NCI-H2081 treated with DMSO at 0.1 percent for 48 hours (cell line): Measurements from ENCODE around the gene TRPM8.
"Not testable (repeated sequence)": the region's sequence is repeated elsewhere in the genome, so short reads cannot be mapped to it uniquely, and the experiment has no call there.

Source experiments
- DNase-seq: peaks from one replicate; lab custom pipeline; 2025; lab: John Stamatoyannopoulos, UW

Gene TRPM8

DNA sequence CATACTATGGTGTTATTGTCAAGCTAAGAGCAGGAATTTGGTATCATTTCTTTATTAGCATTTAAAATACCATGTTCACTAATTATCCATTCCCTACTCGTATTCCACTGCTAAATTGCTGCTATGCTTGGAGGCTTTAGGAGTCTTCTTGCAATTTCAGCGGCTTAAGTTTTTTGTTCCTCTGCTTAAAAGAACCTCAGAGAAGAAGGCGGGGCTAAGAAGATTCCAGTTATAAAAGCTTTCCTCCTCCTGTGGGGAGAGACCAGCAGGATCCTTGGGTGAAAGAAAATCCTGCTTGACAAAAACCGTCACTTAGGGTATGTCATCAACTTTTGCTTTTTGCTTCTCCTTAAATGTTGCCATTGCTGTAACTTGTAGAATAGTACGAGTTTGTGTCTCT, at the start of gene TRPM8:
TRPM8 (plus strand) TSS at position 258 of the 400 bp plus-strand sequence. CDS start 9,165 bp downstream, outside the sequence.
- DNase-seq = no peak

GRCh38 chr2:233867993-233868532, 49.1 kb upstream of the TRPM8 start, which contains the start of gene MSL3B:
MSL3B (minus strand) TSS chr2:233868386.
- peak; percentile 21 for DNase-seq

GRCh38 chr2:233871432-233871831, 45.7 kb upstream of the TRPM8 start:
- no peak for DNase-seq

- DNase-seq = not testable (repeated sequence)
Measured at GRCh38 chr2:233872125-233872524, 45.0 kb upstream of the TRPM8 start.

DNA sequence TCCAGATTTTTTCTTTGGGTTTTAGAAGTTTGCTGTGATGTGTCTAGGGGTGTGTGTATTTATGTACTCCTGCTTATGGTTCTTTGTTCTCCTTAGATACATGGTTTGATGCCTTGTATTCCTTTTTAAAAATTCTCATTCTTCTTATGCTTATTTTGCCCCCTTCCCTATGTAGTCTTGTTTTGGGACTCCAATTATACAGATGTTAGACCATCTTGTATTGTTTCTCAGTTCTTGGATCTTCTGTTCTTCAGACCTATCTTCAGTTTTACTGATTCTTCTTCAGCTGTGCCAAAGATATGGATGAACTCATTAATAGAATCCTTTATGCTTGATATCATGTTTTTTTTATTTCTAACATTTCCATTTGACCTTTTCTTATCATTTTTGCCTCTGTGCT, 34.8 kb upstream of the TRPM8 start:
- DNase-seq = no peak

- DNase-seq = no peak
Measured at GRCh38 chr2:233892793-233893192, 24.4 kb upstream of the TRPM8 start.

DNA sequence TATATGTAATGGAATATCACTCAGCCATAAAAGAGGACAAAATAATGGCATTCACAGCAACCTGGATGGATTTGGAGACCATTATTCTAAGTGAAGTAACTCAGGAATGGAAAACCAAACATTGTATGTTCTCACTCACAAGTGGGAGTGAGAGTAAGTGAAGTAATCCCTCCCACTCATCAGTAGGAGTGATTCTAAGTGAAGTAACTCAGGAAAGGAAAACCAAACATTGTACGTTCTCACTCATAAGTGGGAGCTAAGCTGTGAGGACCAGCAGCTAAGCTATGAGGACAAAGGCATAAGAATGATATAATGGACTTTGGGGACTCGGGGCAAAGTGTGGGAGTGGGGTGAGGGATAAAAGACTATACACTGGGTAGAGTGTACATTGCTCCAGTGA, 20.9 kb upstream of the TRPM8 start:
- DNase-seq = not testable (repeated sequence)

DNA sequence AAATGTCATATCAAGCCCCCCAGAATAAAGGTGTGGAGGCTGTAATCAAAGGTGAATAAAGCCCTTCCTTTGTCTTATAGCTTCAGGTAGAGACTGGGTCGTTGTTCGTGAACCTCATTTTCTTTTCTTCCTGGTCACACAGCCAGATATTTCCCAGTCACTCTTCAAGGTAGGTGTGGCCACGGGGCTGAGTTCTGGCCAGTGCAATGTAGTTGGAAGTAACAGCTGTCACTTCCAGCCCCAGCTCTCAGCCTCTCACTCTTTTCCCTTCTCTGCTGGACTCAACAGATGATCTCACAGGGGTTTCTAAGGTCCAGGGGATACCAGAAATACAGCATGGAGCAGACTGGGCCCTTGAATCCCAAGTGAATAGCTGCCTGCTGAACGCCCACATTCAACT, 15.8 kb upstream of the TRPM8 start:
- DNase-seq = no peak

DNA sequence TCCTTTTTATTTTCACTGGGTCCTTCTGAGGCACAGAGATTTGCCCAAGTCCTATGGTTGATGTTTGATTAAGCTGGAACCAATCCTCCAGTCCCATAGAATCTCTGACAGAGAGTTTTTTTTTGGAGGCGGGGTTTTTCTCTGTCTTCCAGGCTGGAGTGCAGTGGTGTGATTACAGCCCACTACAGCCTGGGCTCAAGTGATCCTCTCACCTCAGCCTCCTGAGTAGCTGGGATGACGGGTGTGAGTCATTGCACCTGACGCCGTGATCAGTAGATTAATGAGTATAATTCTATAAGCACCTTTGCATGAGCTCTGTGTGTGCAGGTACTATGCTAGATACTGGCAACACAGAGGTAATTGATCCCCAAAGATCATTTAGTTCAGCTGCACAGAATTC, 15.3 kb upstream of the TRPM8 start:
- DNase-seq = no peak

GRCh38 chr2:233905945-233906344, 11.2 kb upstream of the TRPM8 start:
- DNase-seq = no peak

GRCh38 chr2:233907627-233908026, 9.5 kb upstream of the TRPM8 start:
- DNase-seq = no peak

GRCh38 chr2:233912691-233913423, 4.3 kb upstream of the TRPM8 start:
- no peak for DNase-seq

- no peak for DNase-seq
Measured at GRCh38 chr2:233915128-233915527, 2.0 kb upstream of the TRPM8 start.

- DNase-seq = no peak
Measured at GRCh38 chr2:233919319-233919718, 2.1 kb downstream of the TRPM8 start.

DNA sequence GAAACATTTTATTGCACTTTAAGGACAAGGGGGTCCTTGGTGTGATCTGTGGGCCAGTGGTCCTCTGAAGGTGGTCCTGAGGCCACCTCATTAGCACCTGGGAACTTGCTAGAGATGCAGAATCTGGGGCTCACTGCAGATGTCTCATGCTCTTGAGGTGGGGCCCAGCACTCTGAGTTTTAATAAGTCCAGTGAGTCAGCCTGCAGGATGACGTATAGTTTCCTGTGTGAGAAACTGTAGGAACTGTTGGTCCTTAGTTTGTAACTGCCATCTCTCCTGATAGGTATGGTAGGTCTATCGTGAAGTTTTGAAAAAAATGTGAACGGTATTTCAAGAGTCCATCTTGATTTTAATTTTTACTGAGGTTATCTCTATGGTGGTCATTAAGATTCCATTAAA, 2.8 kb downstream of the TRPM8 start:
- no peak for DNase-seq

DNA sequence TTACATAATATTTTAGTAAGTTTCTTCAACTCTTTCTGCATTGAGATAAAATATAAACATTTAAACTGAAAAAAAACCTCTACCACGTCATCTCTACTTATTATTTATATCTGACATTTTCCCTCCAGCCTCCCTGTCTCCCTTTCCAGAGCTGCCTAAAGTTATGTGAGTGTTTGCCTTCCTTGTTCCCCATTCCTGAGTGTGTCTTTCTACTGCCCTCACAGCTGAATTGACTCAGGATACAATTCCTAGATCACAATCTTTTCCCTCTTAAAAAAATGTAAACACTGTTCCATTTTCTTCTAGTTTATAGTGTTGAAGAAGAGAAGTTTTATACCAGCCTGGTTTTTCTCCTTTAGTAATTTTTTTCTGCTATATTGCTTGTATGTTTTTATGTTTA, 5.3 kb downstream of the TRPM8 start:
- DNase-seq = no peak

DNA sequence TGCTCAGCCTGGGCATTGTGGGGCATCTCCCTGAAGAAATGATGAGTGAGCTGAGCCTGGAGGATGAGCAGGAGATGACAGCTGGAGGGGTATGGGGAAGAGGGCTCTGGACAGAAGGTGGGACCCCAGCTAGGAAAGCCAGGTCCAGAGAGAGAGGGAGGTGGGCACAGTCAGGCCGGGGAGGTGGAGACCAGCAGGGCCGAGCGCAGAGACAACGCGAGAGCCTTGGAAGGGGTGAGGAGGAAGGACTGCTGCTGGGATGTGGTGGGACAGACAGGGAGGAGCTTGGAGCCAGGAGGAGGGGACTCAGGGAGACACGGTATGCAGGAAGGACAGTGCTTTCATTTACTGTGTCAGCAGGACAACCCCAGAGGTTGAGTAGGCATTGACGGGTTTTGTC, 8.2 kb downstream of the TRPM8 start:
- no peak for DNase-seq

- no peak for DNase-seq
Measured at GRCh38 chr2:233926806-233927205, 9.6 kb downstream of the TRPM8 start.

- no peak for DNase-seq
Measured at GRCh38 chr2:233928594-233929351, 11.6 kb downstream of the TRPM8 start.

DNA sequence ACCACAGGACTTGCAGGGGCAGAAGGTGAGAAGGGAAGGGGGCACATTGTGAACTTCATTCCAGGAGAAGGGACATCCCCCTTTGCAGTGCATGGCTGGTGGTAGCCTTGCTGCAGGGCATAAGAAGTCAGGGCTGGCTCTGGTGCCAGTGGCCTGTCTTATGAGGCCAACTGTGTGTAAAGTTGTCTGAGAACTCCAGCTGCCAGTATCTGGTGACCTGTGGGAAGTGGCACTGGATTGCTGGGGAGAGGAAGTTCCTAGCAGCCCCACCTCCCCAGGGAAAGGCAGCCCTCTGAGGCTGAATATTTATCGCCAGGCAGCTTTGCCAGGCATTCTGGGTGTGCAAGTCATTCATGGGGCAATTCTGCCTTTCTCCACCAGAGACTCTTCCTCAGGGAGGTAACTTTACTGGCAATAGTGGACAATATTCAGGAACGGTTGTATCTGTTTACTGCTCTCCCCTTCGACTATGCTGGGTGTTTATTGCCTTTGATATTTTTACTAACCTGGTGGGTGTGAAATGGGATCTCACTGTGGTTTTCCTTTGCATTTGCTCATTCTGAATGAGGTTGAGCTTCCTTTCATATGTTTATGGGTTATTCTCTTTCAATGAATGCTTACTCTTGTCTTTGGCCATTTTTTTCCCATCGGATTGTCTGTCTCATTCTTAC, 12.3 kb downstream of the TRPM8 start:
- no peak for DNase-seq

GRCh38 chr2:233934524-233934923, 17.4 kb downstream of the TRPM8 start:
- no peak for DNase-seq

DNA sequence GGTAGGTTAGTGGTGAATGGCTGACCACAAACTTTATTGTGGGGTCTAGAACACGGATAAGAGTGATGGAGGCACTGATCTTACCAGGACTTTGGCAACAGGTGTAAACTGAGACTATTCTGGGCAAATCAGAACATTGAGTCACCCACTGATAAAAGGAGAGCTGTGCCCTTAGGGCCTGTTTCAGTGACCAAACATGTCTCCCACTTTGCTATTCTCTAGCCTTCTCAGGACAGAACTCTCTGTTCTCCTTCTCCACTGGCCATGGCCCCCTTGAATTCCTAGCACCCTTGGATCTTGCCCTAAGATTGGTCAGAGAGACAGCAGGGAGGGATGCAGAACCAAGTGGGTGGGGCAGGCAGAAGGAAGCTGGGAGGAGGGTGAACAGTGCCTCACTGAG, 18.3 kb downstream of the TRPM8 start:
- DNase-seq = no peak

DNA sequence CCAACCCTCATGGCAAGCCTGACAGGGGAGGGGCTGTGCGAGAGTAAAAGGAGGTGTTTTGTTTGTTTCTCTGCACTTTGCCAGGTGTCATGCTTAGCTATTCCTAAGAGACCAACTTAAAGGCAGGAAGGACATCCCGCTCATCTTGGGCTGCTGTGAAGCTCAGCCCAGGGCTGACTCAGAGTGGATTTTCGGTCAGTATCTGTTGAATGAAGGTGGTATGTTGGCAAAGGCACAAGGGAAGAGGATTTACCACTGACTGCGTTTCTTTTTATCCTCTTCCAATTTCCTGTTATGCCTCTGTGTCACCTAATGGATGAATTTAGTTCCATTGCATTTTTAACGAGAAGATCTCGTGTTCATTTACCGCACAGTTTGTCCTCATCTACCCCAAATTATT, 18.9 kb downstream of the TRPM8 start:
- no peak for DNase-seq
